H1 (cell line): ENCODE measurements around the gene MBLAC1. TPM values are rescaled to one million over a fixed set of nuclear protein-coding genes. Genes with fewer than 3 reads are reported as not detected.

Experiments
- polyA plus RNA-seq, 7 experiments: library from polyadenylated mRNA; depleted of rRNA in 3 of 7; stranded (reverse) in 5 of 7; unstranded in 2 of 7; fragments of >200 nt in 5 of 7; fragments of 200-250 nt in 2 of 7; gene quantifications; 1 replicate in 5 of 7; 2 replicates in 1 of 7; 4 replicates in 1 of 7; pipeline versions ENCODE4 v1.2.1 to v1.2.3, GENCODE V29; 2011 to 2013; ENCODE audit warnings: missing spikeins in 2 of 7, mixed read lengths in 2 of 7
- total RNA-seq: library from RNA; stranded (reverse); fragmentation: NEBNext Ultra II Directional; extraction: Animal tissue kit (Norgen Biotek cat#: 25700); gene quantifications from 2 replicates; pipeline ENCODE4 v1.2.1, GENCODE V29; 2021
- TF ChIP-seq, protein P1 (sequence below), 3 experiments: IDR thresholded peaks; 1 replicate in 2 of 3; 2 replicates in 1 of 3; pipeline versions ENCODE4 v1.5.1 to v1.6.1; 2011; ENCODE audit warnings: low read length in 3 of 3, mild to moderate bottlenecking in 3 of 3, inconsistent platforms in 2 of 3, low read depth in 1 of 3, moderate library complexity in 1 of 3; ENCODE audit not compliant: insufficient read depth in 1 of 3; ENCODE audit errors: control extremely low read depth in 1 of 3

The MBLAC1 gene
- total and polyA plus RNA-seq, 2 of the 8 experiments (the other 6 are each of a cell fraction or from before 2014, with no cell fraction given) = 1.00 to 1.7 TPM

DNA sequence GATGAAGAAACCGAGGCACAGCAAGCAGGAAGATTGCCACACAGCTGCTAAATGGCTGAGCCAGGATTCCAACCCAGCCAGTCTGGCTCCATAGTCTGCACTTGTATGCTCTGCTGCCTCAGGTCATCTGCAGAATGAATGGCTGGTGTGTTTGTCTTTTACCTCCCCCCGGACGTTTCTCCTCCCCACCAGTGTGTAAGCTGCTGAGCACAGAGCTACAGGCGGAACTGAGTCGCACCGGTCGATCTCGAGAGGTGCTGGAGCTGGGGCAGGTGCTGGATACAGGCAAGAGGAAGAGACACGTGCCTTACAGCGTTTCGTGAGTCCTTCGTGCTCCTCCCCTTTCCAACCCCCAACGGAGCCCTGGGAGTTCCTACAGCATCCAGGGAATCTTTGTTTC lies 4.7 kb upstream of the MBLAC1 start (continued):
- TF ChIP-seq, protein P1, sequence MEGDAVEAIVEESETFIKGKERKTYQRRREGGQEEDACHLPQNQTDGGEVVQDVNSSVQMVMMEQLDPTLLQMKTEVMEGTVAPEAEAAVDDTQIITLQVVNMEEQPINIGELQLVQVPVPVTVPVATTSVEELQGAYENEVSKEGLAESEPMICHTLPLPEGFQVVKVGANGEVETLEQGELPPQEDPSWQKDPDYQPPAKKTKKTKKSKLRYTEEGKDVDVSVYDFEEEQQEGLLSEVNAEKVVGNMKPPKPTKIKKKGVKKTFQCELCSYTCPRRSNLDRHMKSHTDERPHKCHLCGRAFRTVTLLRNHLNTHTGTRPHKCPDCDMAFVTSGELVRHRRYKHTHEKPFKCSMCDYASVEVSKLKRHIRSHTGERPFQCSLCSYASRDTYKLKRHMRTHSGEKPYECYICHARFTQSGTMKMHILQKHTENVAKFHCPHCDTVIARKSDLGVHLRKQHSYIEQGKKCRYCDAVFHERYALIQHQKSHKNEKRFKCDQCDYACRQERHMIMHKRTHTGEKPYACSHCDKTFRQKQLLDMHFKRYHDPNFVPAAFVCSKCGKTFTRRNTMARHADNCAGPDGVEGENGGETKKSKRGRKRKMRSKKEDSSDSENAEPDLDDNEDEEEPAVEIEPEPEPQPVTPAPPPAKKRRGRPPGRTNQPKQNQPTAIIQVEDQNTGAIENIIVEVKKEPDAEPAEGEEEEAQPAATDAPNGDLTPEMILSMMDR (IDR thresholded peaks at IDR 0.05; ENCODE audit: control extremely low read depth in 1 of 3, insufficient read depth in 1 of 3, low read depth in 1 of 3, low read length in 3 of 3) = no peak
